GM12891 (cell line): Measurements from ENCODE around the gene RFX3.

Experiments used
- POLR2A ChIP-seq: IDR thresholded peaks from 2 replicates; pipeline ENCODE4 v1.6.1; 2011; ENCODE audit warnings: low read depth, low read length, control low read depth
- POLR2AphosphoS5 ChIP-seq: IDR thresholded peaks from 2 replicates; pipeline ENCODE4 v1.6.1; 2011; ENCODE audit warnings: low read depth, low read length, control low read depth
- TAF1 ChIP-seq: IDR thresholded peaks from 2 replicates; pipeline ENCODE4 v1.6.1; 2011; ENCODE audit warnings: low read depth, low read length, control low read depth

GRCh38 chr9:3246241-3246640 lies 279.6 kb downstream of the RFX3 start:
- no peak for TF ChIP-seq TAF1
- no peak for TF ChIP-seq POLR2AphosphoS5
- no peak for TF ChIP-seq POLR2A
